ENCODE results near the gene PDE8B.

- TF ChIP-seq, protein P1, sequence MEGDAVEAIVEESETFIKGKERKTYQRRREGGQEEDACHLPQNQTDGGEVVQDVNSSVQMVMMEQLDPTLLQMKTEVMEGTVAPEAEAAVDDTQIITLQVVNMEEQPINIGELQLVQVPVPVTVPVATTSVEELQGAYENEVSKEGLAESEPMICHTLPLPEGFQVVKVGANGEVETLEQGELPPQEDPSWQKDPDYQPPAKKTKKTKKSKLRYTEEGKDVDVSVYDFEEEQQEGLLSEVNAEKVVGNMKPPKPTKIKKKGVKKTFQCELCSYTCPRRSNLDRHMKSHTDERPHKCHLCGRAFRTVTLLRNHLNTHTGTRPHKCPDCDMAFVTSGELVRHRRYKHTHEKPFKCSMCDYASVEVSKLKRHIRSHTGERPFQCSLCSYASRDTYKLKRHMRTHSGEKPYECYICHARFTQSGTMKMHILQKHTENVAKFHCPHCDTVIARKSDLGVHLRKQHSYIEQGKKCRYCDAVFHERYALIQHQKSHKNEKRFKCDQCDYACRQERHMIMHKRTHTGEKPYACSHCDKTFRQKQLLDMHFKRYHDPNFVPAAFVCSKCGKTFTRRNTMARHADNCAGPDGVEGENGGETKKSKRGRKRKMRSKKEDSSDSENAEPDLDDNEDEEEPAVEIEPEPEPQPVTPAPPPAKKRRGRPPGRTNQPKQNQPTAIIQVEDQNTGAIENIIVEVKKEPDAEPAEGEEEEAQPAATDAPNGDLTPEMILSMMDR (conservative IDR thresholded peaks at IDR 0.05; ENCODE audit: low read depth, low read length): no peak
- TF ChIP-seq EZH2 (IDR thresholded peaks at IDR 0.05; ENCODE audit: low read length, unreplicated experiment): no peak
- no peak for TF ChIP-seq EZH2phosphoT487 (IDR thresholded peaks at IDR 0.05; ENCODE audit: borderline replicate concordance, low read length)
These were observed 94.9 kb downstream of the PDE8B start for GRCh38 chr5:77305222-77305846.
